ENCODE measurements around the gene ESR1. TPM values are rescaled to one million over a fixed set of nuclear protein-coding genes. Genes with fewer than 3 reads are reported as not detected.

Gene ESR1
- total RNA-seq, 2 donors from 2014 or later: 0.16 to 0.37 TPM

DNA sequence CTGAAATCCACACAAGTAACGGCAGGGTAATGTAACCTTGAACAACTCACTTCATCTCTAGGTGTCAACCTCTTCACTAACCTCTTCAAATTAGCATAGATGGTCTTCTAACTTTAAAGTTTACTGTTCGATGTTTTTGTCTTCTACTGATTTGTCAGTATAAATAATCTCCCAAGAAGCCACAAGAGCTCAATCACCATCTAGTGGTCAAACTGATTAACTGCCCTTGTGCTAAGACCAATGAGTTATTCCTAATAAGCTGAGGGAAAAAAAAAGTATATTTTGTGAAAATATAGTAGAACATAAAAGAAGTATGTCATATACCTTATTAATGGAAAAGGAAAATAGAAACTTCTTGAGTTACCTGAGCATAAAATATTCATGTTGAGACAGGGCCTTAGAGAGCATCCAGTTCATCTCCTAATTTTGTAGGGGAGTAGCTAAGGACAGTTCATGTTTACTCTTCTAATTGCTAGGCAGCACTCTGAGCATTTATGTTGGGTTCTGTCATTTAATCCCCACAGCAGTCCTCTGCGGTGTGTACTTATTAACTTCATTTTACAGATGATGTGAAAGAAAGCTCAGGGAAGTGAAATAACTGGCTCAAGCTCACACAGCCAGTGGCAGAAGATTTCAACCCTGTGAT is 317.1 kb downstream of the ESR1 start:
- H3K9ac ChIP-seq (ENCODE audit: low read depth in 2 of 2, low read length in 2 of 2): no peak overlapping the region
- H3K4me1 ChIP-seq: no peaks in the 10 kb centered on the region
- no peaks in the 10 kb centered on the region for H3K36me3 ChIP-seq
- H3K27ac ChIP-seq: no peak overlapping the region
- no peaks in the 10 kb centered on the region for H3K27me3 ChIP-seq
- no peak overlapping the region for H3K4me3 ChIP-seq
- DNase-seq: no peak
- TF ChIP-seq, protein P1, sequence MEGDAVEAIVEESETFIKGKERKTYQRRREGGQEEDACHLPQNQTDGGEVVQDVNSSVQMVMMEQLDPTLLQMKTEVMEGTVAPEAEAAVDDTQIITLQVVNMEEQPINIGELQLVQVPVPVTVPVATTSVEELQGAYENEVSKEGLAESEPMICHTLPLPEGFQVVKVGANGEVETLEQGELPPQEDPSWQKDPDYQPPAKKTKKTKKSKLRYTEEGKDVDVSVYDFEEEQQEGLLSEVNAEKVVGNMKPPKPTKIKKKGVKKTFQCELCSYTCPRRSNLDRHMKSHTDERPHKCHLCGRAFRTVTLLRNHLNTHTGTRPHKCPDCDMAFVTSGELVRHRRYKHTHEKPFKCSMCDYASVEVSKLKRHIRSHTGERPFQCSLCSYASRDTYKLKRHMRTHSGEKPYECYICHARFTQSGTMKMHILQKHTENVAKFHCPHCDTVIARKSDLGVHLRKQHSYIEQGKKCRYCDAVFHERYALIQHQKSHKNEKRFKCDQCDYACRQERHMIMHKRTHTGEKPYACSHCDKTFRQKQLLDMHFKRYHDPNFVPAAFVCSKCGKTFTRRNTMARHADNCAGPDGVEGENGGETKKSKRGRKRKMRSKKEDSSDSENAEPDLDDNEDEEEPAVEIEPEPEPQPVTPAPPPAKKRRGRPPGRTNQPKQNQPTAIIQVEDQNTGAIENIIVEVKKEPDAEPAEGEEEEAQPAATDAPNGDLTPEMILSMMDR (IDR thresholded peaks at IDR 0.05): peak; percentile 55
- no peaks in the 10 kb centered on the region for H3K9me3 ChIP-seq
- intact Hi-C loops (cut with DNase I): loop anchor here (5.0 to 10.0 kb wide), 2 partner anchors 357 to 450 kb away; no protein-coding TSS in a partner anchor

DNA sequence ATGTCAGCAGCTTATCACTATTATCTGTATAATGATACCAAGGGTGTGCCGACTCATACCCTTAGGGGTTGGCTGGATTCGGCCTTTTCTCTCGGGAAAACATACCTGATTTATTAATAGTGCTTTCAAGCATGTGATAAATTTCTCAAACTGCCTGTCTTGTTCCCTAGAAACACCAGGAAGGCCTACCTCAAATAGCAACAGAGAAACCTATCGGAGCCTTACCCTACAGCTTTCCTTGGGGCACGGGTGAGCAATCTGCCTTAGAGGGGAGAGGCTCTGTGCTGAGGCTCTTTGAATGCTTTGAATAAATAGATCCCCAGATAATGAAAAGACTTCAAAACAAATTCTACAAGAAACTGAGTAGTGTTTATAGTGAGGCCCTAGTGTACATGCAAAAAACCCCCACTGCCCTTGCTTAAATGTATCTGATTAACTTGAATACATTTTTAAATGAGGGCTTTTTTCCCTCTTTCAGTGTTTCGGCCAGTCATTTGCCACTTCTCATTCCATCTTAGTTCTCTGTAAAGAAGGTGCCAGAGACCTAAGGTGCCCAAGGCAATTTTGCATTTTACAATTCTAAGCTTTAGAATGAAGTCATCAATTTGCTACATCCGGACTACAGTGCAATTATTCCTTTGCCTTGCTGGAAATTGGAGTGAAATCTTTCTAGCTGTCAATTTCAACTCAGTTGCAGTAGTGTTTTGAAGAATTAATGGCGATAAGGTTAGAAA is 320.1 kb downstream of the ESR1 start:
- intact Hi-C loops (cut with DNase I): loop anchor here (10.0 kb wide), 1 partner anchor 453 kb away; no protein-coding TSS in a partner anchor
- H3K4me1 ChIP-seq: no peaks in the 10 kb centered on the region
- H3K4me3 ChIP-seq: no peak overlapping the region
- H3K27me3 ChIP-seq: no peaks in the 10 kb centered on the region
- TF ChIP-seq, protein P1 (IDR thresholded peaks at IDR 0.05): no peak
- no peaks in the 10 kb centered on the region for H3K36me3 ChIP-seq
- no peak overlapping the region for H3K27ac ChIP-seq
- H3K9ac ChIP-seq (ENCODE audit: low read depth in 2 of 2, low read length in 2 of 2): no peak overlapping the region
- no peaks in the 10 kb centered on the region for H3K9me3 ChIP-seq
- no peak for DNase-seq

DNA sequence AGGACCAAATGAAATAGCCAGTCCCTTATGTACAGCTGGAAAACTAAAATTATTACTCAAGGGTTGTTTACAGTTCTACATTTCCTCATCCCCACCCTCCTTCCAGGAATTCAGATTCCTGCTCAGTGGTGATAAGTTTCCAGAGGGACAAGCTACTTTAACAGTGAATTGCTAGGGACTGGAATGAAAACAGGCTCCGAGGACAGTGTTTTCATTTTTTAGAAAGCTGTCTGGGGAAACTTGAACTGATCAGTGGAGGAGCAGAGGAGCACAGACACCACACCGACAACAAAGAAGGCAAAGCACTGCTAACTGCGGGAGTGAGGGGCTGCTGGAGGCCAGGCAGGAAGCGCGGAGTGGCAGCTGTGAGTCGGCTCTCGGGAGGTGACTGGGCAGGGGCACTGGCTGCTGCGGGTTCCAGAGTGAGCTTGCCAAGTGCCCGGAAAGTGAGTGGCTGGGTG is 322.2 kb downstream of the ESR1 start:
- no peaks in the 10 kb centered on the region for H3K36me3 ChIP-seq
- peak overlapping the region; percentile 68 for H3K27ac ChIP-seq
- intact Hi-C loops (cut with DNase I): loop anchor here (10.0 kb wide), 1 partner anchor 455 kb away; no protein-coding TSS in a partner anchor
- no peaks in the 10 kb centered on the region for H3K9me3 ChIP-seq
- no peak for DNase-seq
- no peaks in the 10 kb centered on the region for H3K27me3 ChIP-seq
- no peaks in the 10 kb centered on the region for H3K4me1 ChIP-seq
- TF ChIP-seq, protein P1 (IDR thresholded peaks at IDR 0.05): no peak
- peak overlapping the region; percentile 14 for H3K4me3 ChIP-seq
- peak overlapping the region in 1 of 2 donors; percentile 49 for H3K9ac ChIP-seq (ENCODE audit: low read depth in 2 of 2, low read length in 2 of 2)

DNA sequence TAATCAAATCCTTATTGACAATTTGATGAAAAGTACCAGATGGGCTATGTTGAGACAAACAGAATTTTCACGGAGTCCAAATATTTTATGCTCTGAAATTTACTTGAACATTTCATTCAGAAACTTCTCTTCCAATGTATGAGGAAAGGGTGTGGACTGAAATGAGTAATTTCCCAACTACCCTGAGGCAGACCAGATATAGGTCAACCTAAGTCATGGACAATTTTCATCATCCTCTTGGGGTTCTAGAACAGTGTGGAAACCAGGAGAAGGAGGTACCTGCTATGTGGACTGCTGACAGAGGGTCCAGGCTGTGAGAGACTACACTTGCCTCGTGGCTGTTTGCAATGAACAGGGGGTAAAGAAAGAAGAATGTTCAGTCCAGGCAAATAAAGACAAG is 323.0 kb downstream of the ESR1 start:
- DNase-seq: no peak
- Histone ChIP-seq H3K4me3 (no peak overlapping the region), H3K27me3 (no peaks in the 10 kb centered on the region), H3K27ac (peak overlapping the region; percentile 68), H3K4me1 (no peaks in the 10 kb centered on the region), H3K9me3 (no peaks in the 10 kb centered on the region), H3K36me3 (no peaks in the 10 kb centered on the region), H3K9ac (ENCODE audit: low read depth in 2 of 2, low read length in 2 of 2) (no peak overlapping the region)
- TF ChIP-seq, protein P1 (IDR thresholded peaks at IDR 0.05): no peak
- intact Hi-C loops (cut with DNase I): no loop called here

DNA sequence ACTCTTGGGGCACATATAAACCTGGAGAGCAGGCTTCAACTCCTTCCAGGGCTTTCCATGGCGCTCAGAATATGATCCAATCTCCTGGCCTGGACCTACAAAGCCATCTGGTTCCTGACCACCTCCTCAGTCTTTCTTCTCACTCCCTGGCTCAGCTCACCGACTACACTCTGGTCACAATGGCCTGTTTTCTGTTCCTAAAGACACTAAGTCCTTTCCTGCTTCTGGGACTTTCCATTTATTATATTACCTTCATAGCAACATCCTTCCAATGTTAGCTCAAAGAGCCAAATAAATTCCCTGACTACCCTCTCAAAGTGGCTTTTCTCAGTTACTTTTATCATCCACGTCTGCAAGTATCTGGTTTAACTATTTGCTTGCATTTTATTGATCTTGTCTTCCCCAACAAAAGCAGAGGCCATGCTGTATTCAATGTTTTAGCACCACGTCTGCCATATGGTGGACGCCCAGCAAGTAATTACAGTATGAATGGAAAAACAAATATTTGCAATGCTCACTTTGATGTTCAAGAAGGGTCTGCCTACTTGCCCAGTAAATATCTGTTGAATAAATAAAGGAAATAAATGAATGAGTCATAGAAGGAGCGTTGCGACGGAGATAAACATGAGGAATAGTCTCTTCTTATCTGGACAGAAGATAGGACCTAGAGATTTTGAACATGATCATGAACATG is 328.4 kb downstream of the ESR1 start:
- Histone ChIP-seq H3K4me1 (no peaks in the 10 kb centered on the region), H3K9me3 (no peaks in the 10 kb centered on the region), H3K36me3 (no peaks in the 10 kb centered on the region), H3K9ac (ENCODE audit: low read depth in 2 of 2, low read length in 2 of 2) (no peak overlapping the region), H3K27ac (peak overlapping the region; percentile 39), H3K27me3 (no peaks in the 10 kb centered on the region), H3K4me3 (no peak overlapping the region)
- intact Hi-C loops (cut with DNase I): no loop called here
- DNase-seq: no peak
- TF ChIP-seq, protein P1 (IDR thresholded peaks at IDR 0.05): no peak

Measured in colonic mucosa (tissue), 4 donors.